ENCODE data around the gene ITIH3. TPM values are rescaled to one million over a fixed set of nuclear protein-coding genes. Genes with fewer than 3 reads are reported as not detected.

Gene ITIH3
- total and polyA plus RNA-seq, 2 of the 4 experiments (the other 2 are of a cell fraction) = 0.72 to 0.94 TPM

DNA sequence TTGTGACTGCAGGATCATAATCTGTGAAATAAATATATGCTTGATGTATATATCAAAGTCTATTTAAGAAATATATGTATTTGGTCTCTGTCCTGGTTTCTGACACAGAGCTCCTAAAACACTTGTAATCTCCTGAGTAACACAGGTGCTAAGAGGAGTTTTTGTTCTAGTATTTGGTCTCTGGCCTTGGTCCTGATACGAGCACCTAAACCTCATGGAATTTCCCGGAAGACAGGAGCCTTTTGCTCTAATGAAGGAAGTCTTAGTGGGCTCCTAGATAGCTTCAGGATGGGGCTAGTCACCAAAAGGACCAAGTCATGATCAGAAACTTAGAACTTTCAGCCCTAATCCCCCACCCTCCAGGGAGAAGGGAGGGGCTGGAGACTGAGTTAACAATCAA, 59.4 kb downstream of the ITIH3 start:
- no peak overlapping the region for H3K27ac ChIP-seq (ENCODE audit: insufficient read depth, low read length)
- no peak overlapping the region for H3K14ac ChIP-seq (replicated peaks; ENCODE audit: low read depth, low read length)
- no TSS peak for BruUV-seq (replicated peaks)
- H3K4me2 ChIP-seq (ENCODE audit: low read depth, low read length) = no peak overlapping the region
- peaks cover 17% of the 10 kb centered on the region for H3K36me3 ChIP-seq (ENCODE audit: control insufficient read depth, insufficient read depth, low read length)
- no CpG with 5 or more reads among the region's 2 CpGs for WGBS, 2 experiments (ENCODE audit: extremely low coverage in 2 of 2, insufficient read length in 1 of 2)
- H3K9ac ChIP-seq (ENCODE audit: low read depth, low read length) = no peak overlapping the region
- ATAC-seq (ENCODE audit: low read depth) = no peak
- no peak overlapping the region for H3K4ac ChIP-seq (ENCODE audit: low read depth, low read length)
- no peak overlapping the region for H2AK9ac ChIP-seq (replicated peaks; ENCODE audit: low read depth, low read length, poor library complexity)
- H3K9me3 ChIP-seq (ENCODE audit: control insufficient read depth, insufficient read depth, low read length) = no peaks in the 10 kb centered on the region
- no peak overlapping the region for H4K5ac ChIP-seq (ENCODE audit: low read depth, low read length)
- no peak overlapping the region for H4K91ac ChIP-seq (ENCODE audit: insufficient read depth, low read depth, low read length)
- no peak overlapping the region for H3K18ac ChIP-seq (ENCODE audit: low read depth, low read length)
- no peak overlapping the region for H3K56ac ChIP-seq (ENCODE audit: extremely low read depth, insufficient read depth, low read length)
- ChIA-PET CTCF (no interaction called here), POLR2A (ENCODE audit: unreplicated experiment) (no interaction called here)
- no peak overlapping the region for H2BK5ac ChIP-seq (ENCODE audit: low read depth, low read length, poor library complexity, severe bottlenecking)
- no peak overlapping the region for H4K8ac ChIP-seq (ENCODE audit: low read depth in 2 of 2, low read length in 2 of 2)
- H2AFZ ChIP-seq (replicated peaks; ENCODE audit: low read length, poor library complexity) = no peak overlapping the region
- H3K79me1 ChIP-seq (ENCODE audit: low read depth in 1 of 2, low read length in 2 of 2) = peaks cover 0 to 3% of the 10 kb centered on the region in 2 experiments; a peak in 1 of 4 replicates
- H4K20me1 ChIP-seq (ENCODE audit: insufficient read depth, low read length) = peaks cover 7% of the 10 kb centered on the region; the same call in 1 of the 2 replicates
- H2BK15ac ChIP-seq (ENCODE audit: low read depth, low read length) = no peak overlapping the region
- no peak for DNase-seq
- no peak overlapping the region for H3K23ac ChIP-seq (ENCODE audit: low read depth, low read length)
- in situ Hi-C loops (cut with MboI; ENCODE audit: low sequenced_read_pairs) (loop anchor here (5.0 kb wide), 1 partner anchor 208 kb away; no protein-coding TSS in a partner anchor), dilution Hi-C loops (cut with HindIII; ENCODE audit: low sequenced_read_pairs, unreplicated experiment) (no loop called here), intact Hi-C loops (cut with micrococcal nuclease) (no loop called here)
- H3K4me3 ChIP-seq (ENCODE audit: insufficient read depth, low read depth, low read length) = no peak overlapping the region
- TF ChIP-seq FOS (IDR thresholded peaks at IDR 0.05; ENCODE audit: low read depth, low read length) (no peak), CHD1 (IDR thresholded peaks at IDR 0.05; ENCODE audit: low read depth, low read length) (no peak), SMC3 (IDR thresholded peaks at IDR 0.05; ENCODE audit: low read depth, low read length) (no peak), MAFK (IDR thresholded peaks at IDR 0.05; ENCODE audit: low read depth, low read length) (no peak), RFX5 (IDR thresholded peaks at IDR 0.05; ENCODE audit: low read depth, low read length) (no peak), BHLHE40 (IDR thresholded peaks at IDR 0.05; ENCODE audit: low read depth, low read length) (no peak), MAZ (IDR thresholded peaks at IDR 0.05; ENCODE audit: borderline replicate concordance, low read depth, low read length) (no peak), NFE2L2 (IDR thresholded peaks at IDR 0.05; ENCODE audit: low read depth, low read length) (no peak), CEBPB (IDR thresholded peaks at IDR 0.05; ENCODE audit: low read depth, low read length) (no peak), RCOR1 (IDR thresholded peaks at IDR 0.05; ENCODE audit: insufficient replicate concordance, low read length) (no peak), RAD21 (IDR thresholded peaks at IDR 0.05; ENCODE audit: low read length) (no peak), POLR2A (IDR thresholded peaks at IDR 0.05; ENCODE audit: low read depth, low read length) (no peak), MXI1 (IDR thresholded peaks at IDR 0.05; ENCODE audit: borderline replicate concordance, low read depth, low read length) (no peak)
- TF ChIP-seq, protein P1, sequence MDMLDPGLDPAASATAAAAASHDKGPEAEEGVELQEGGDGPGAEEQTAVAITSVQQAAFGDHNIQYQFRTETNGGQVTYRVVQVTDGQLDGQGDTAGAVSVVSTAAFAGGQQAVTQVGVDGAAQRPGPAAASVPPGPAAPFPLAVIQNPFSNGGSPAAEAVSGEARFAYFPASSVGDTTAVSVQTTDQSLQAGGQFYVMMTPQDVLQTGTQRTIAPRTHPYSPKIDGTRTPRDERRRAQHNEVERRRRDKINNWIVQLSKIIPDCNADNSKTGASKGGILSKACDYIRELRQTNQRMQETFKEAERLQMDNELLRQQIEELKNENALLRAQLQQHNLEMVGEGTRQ (IDR thresholded peaks at IDR 0.05; ENCODE audit: low read depth, low read length) = no peak
- TF ChIP-seq, protein P2, sequence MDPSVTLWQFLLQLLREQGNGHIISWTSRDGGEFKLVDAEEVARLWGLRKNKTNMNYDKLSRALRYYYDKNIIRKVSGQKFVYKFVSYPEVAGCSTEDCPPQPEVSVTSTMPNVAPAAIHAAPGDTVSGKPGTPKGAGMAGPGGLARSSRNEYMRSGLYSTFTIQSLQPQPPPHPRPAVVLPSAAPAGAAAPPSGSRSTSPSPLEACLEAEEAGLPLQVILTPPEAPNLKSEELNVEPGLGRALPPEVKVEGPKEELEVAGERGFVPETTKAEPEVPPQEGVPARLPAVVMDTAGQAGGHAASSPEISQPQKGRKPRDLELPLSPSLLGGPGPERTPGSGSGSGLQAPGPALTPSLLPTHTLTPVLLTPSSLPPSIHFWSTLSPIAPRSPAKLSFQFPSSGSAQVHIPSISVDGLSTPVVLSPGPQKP (IDR thresholded peaks at IDR 0.05; ENCODE audit: borderline replicate concordance, low read depth, low read length) = no peak
- TF ChIP-seq, protein P3, sequence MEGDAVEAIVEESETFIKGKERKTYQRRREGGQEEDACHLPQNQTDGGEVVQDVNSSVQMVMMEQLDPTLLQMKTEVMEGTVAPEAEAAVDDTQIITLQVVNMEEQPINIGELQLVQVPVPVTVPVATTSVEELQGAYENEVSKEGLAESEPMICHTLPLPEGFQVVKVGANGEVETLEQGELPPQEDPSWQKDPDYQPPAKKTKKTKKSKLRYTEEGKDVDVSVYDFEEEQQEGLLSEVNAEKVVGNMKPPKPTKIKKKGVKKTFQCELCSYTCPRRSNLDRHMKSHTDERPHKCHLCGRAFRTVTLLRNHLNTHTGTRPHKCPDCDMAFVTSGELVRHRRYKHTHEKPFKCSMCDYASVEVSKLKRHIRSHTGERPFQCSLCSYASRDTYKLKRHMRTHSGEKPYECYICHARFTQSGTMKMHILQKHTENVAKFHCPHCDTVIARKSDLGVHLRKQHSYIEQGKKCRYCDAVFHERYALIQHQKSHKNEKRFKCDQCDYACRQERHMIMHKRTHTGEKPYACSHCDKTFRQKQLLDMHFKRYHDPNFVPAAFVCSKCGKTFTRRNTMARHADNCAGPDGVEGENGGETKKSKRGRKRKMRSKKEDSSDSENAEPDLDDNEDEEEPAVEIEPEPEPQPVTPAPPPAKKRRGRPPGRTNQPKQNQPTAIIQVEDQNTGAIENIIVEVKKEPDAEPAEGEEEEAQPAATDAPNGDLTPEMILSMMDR (conservative IDR thresholded peaks at IDR 0.05; ENCODE audit: low read depth, low read length) = no peak
- H2BK20ac ChIP-seq (ENCODE audit: low read depth, low read length) = no peak overlapping the region
- H3K9me1 ChIP-seq (ENCODE audit: insufficient read depth, low read length) = peaks cover 8% of the 10 kb centered on the region; the same call in 1 of the 2 replicates
- H2BK120ac ChIP-seq (ENCODE audit: low read depth, low read length) = no peak overlapping the region
- peaks cover 2% of the 10 kb centered on the region; the same call in 1 of the 2 replicates for H3K4me1 ChIP-seq (ENCODE audit: control insufficient read depth, insufficient read depth, low read length)
- no peak overlapping the region for H2AK5ac ChIP-seq (ENCODE audit: low read depth, low read length)
- no peaks in the 10 kb centered on the region for H3K27me3 ChIP-seq (ENCODE audit: control insufficient read depth, insufficient read depth, low read length)

Measured in IMR-90 (cell line).